ENCODE results near the gene TNRC6A.

The TNRC6A gene

DNA sequence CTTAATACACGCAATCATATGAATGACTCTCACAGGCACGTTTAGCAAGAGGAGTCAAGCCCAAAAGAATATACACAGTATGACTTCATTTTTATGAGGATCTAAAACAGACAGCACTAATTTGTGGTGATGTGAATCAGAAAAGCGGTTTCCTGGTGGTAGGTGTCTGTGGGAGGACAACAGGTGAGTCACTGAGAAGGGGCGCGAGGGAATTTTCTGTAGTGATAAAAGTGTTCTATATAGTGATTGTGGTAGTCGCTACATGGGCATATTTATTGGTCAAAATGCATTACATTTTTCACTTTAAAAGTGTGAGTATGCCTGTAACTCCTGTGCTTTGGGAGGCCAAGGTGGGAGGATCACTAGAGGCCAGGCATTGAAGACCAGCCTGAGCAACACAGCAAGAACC is 7.6 kb upstream of the TNRC6A start:
- Histone ChIP-seq H3K9ac (ENCODE audit: low read length) (no peak overlapping the region), H2AFZ (ENCODE audit: low read depth, low read length, severe bottlenecking) (no peak overlapping the region), H3K9me2 (replicated peaks; ENCODE audit: insufficient read depth, low read length) (no peaks in the 10 kb centered on the region)

GRCh38 chr16:24723663-24724062 is 5.8 kb upstream of the TNRC6A start:
- Histone ChIP-seq H3K36me3 (ENCODE audit: low read length) (no peaks in the 10 kb centered on the region), H4K20me1 (ENCODE audit: low read depth, low read length) (no peaks in the 10 kb centered on the region), H3K79me2 (ENCODE audit: insufficient read depth, low read length) (no peaks in the 10 kb centered on the region), H3K4me2 (ENCODE audit: low read depth, low read length, poor library complexity, severe bottlenecking) (no peak overlapping the region), H3F3A (ENCODE audit: insufficient read depth) (no peaks in the 10 kb centered on the region), H3K9me3 (ENCODE audit: insufficient read depth, low read length) (no peaks in the 10 kb centered on the region), H3K27me3 (ENCODE audit: low read length) (no peaks in the 10 kb centered on the region), H3K9me2 (replicated peaks; ENCODE audit: insufficient read depth, low read length) (no peaks in the 10 kb centered on the region), H2AFZ (ENCODE audit: low read depth, low read length, severe bottlenecking) (no peak overlapping the region), H3K9ac (ENCODE audit: low read length) (no peak overlapping the region), H3K4me3 (ENCODE audit: insufficient read depth, low read length, poor library complexity, severe bottlenecking) (no peak overlapping the region), H3K27ac (ENCODE audit: low read depth, low read length) (no peak overlapping the region)
- TF ChIP-seq, protein P1, sequence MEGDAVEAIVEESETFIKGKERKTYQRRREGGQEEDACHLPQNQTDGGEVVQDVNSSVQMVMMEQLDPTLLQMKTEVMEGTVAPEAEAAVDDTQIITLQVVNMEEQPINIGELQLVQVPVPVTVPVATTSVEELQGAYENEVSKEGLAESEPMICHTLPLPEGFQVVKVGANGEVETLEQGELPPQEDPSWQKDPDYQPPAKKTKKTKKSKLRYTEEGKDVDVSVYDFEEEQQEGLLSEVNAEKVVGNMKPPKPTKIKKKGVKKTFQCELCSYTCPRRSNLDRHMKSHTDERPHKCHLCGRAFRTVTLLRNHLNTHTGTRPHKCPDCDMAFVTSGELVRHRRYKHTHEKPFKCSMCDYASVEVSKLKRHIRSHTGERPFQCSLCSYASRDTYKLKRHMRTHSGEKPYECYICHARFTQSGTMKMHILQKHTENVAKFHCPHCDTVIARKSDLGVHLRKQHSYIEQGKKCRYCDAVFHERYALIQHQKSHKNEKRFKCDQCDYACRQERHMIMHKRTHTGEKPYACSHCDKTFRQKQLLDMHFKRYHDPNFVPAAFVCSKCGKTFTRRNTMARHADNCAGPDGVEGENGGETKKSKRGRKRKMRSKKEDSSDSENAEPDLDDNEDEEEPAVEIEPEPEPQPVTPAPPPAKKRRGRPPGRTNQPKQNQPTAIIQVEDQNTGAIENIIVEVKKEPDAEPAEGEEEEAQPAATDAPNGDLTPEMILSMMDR (IDR thresholded peaks at IDR 0.05; ENCODE audit: insufficient read depth, low read length, poor library complexity, severe bottlenecking): no peak
- no peak for TF ChIP-seq EZH2phosphoT487 (conservative IDR thresholded peaks at IDR 0.05; ENCODE audit: low read length)

More for the DNA sequence above, 7.6 kb upstream of the TNRC6A start:
- H3K9me3 ChIP-seq (ENCODE audit: insufficient read depth, low read length): no peaks in the 10 kb centered on the region
- H4K20me1 ChIP-seq (ENCODE audit: low read depth, low read length): no peaks in the 10 kb centered on the region
- no peak overlapping the region for H3K4me3 ChIP-seq (ENCODE audit: insufficient read depth, low read length, poor library complexity, severe bottlenecking)
- no peaks in the 10 kb centered on the region for H3K36me3 ChIP-seq (ENCODE audit: low read length)
- no peak overlapping the region for H3K4me2 ChIP-seq (ENCODE audit: low read depth, low read length, poor library complexity, severe bottlenecking)
- no peak overlapping the region for H3K27ac ChIP-seq (ENCODE audit: low read depth, low read length)
- TF ChIP-seq, protein P1 (IDR thresholded peaks at IDR 0.05; ENCODE audit: insufficient read depth, low read length, poor library complexity, severe bottlenecking): no peak
- TF ChIP-seq EZH2phosphoT487 (conservative IDR thresholded peaks at IDR 0.05; ENCODE audit: low read length): no peak
- no peaks in the 10 kb centered on the region for H3K27me3 ChIP-seq (ENCODE audit: low read length)
- no peaks in the 10 kb centered on the region for H3F3A ChIP-seq (ENCODE audit: insufficient read depth)
- H3K79me2 ChIP-seq (ENCODE audit: insufficient read depth, low read length): no peaks in the 10 kb centered on the region

GRCh38 chr16:24728011-24728410 is 1.4 kb upstream of the TNRC6A start:
- TF ChIP-seq EZH2phosphoT487 (conservative IDR thresholded peaks at IDR 0.05; ENCODE audit: low read length): no peak
- TF ChIP-seq, protein P1 (IDR thresholded peaks at IDR 0.05; ENCODE audit: insufficient read depth, low read length, poor library complexity, severe bottlenecking): no peak
- H2AFZ ChIP-seq (ENCODE audit: low read depth, low read length, severe bottlenecking): no peak overlapping the region

More at GRCh38 chr16:24728011-24728410, 1.4 kb upstream of the TNRC6A start:
- Histone ChIP-seq H3K9me2 (replicated peaks; ENCODE audit: insufficient read depth, low read length) (no peaks in the 10 kb centered on the region), H3K4me3 (ENCODE audit: insufficient read depth, low read length, poor library complexity, severe bottlenecking) (no peak overlapping the region), H4K20me1 (ENCODE audit: low read depth, low read length) (no peaks in the 10 kb centered on the region), H3F3A (ENCODE audit: insufficient read depth) (peaks cover 4% of the 10 kb centered on the region; the same call in 1 of the 2 replicates), H3K4me2 (ENCODE audit: low read depth, low read length, poor library complexity, severe bottlenecking) (no peak overlapping the region), H3K27me3 (ENCODE audit: low read length) (no peaks in the 10 kb centered on the region), H3K9me3 (ENCODE audit: insufficient read depth, low read length) (no peaks in the 10 kb centered on the region), H3K9ac (ENCODE audit: low read length) (no peak overlapping the region), H3K36me3 (ENCODE audit: low read length) (peaks cover 5% of the 10 kb centered on the region; the same call in 1 of the 2 replicates), H3K27ac (ENCODE audit: low read depth, low read length) (no peak overlapping the region), H3K79me2 (ENCODE audit: insufficient read depth, low read length) (peaks cover 37% of the 10 kb centered on the region)

Measured in SU-DHL-6 (cell line).